SW 1271 (cell line): ENCODE data around the gene HES2.
A peak's percentile ranks its signal among the peaks of the same experiment; 100 is the strongest.
"Not testable (repeated sequence)": the region's sequence is repeated elsewhere in the genome, so short reads cannot be mapped to it uniquely, and the experiment has no call there.

ENCODE experiments used
- DNase-seq, 2 experiments: peaks; one replicate each; lab custom pipeline; 2025; lab: John Stamatoyannopoulos, UW

The HES2 gene

DNA sequence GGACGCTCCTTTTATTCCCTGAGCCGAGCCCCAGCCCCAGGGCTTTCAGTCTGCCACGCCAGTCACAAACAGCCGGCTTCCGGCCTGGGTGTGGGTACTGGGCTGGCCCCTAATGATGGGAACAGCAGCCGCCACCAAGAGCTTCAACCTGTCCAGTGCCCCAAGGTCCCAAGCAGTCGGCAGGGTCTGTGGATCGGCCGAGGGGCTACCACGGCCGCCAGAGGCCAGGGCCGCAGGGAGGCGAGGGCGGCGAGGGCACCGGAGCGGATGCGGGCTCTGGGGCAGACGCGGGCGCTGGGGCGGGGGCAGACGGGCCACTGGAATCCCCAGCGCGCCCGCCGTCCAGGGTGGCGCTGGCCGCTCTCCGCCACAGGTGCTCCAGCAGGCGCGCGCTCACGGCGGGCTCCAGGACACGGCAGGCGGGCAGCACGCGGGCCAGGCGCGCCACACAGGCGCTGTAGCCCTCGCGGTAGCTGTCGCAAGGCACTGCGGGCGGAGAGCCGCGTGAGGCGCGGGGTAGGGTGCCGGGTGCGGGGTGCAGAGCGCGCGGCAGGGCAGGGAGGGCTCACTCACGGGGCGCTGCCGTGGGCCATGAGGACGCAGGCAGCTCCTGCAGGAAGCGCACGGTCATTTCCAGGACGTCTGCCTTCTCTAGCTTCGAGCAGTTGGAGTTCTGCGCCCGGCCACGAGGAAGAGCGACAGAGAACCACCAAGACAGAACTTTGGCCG, 887 bp downstream of the HES2 start:
- DNase-seq = no peak

DNA sequence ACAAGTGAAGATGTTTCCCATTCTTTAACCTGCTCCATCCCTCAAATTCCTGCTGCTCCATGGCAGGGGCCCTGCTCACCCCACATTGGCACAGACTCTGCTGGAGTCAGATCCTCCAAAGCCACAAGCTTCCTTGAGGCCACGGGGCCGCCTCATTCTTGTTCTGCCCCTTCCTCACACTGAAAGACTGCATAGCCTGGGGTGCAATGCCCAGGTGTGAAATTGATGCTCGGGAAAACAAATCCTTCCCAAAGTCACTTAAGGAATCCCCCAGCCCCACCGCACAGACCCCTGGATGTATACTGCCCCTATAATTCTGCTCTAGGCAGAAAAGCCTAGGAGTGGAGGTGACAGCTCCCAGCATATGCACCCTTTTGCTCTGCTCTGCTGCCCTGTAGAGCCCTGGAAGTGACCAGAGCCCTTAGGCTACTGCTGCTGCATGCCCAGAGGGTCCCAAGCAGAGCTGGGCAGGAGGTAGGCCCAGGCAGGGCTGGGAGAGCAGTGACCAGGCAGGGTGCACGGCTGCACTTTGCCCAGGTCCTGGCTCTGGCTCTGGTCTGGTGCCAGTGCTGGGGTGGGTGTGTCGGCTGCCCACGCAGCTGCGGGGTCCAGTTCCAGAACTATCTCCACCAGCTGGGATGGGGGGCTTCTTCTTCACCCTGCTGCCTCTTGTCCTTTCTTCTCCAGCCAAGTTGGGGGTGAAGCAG, 1.6 kb downstream of the HES2 start:
- DNase-seq = no peak

DNA sequence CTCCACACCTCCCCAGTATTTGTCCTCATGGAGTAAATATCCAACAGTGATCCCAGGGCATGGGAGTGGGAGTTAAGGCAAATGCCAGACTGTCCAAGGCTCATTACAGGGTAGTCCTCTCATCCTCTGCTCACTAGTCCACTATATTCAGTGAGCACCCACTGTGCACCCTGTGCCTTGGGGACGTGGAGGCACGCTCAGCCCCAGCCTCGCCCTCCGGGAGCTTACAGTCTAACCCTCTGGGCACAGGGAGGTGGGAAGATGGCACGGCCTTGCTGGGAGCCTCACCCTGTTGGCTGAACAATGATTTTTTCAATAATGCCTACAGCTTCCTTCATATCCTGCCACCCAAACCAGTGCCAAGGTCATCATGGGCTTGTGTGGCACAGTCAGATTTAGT, 2.8 kb downstream of the HES2 start:
- DNase-seq = no peak

DNA sequence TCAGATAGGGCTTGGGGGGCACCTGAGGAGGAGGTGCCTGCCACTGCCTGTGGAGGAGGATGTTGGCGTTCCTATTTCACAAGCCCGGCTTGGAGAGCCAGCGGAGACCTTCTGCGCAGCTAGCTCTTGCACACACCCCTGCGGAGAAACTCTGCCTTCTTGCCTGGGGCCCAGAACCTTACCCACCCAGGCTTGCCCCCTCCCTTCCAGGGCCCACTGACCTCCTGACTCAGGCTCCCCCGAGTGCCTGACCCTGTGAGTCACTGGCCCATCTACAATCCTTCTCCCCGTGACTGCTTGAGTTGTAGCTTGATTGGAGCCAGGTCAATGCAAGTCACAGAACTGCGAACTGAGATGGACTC, 3.4 kb downstream of the HES2 start:
- no peak for DNase-seq

DNA sequence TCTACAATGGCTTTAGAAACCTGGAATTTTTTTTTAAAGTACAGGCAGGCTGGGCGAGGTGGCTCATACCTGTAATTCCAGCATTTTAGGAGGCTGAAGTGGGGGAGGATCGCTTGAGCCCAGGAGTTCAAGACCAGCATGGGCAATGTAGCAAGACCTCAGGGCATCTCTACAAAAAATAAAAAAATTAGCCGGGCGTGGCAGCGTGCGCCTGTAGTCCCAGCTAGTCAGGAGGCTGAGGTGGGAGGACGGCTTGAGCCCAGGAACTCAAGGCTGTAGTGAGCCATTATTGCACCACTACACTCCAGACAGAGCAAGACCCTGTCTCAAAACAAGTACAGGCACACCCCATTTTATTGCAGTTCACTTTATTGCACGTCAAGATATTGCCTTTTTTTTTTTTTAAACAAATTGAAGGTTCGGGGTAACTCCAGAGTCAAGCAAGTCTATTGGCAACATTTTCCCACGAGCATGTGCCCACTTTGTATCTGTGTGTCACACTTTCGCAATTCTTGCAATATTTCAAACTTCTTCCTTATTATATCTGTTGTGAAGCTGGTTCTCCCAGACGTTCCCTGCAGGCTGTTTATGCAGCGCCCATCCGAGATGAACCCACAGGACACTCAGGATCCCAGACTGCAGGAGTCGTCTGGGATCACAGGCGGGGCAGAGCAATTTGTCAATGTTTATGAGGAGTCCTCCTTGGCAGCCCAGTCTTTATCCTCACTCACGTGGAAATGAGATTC, 4.7 kb downstream of the HES2 start:
- no peak for DNase-seq

DNA sequence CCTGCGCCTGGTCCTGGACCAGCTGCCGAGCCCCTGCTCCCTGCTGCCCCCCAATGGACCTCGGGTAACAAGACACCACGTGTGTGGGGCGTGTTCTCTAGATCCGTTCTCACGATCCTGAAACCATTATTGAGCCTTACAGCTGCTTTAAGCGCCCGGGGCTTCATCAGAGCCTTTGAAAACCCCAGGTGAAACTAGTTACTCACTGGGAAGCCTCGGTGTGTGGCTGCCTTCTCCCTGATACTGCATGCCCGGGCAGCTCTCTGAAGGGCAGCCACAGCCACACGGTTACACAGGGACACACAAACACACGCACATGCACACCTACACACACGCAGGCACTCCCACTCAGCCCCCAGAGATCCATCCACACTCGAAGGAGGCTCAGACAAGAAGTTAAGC, 5.3 kb downstream of the HES2 start:
- no peak for DNase-seq

DNA sequence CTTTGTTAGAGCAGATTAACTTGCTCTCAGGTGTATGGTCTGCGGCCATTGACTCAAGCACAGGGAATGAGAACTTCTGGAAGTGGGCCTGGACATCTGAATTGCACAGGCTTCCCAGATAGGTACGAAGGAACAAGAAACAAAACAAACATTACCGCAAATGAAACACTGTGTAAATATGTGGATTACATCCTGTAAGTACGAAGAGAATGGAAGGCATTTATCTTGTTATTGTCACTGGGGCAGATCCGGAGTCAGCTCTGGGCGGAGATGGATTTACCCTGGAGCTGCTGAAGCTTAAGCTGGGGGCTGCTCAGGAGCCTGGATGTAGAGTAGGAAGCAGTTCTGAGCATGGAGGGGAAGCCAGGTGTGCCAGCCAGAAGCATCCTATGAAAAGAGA, 6.8 kb downstream of the HES2 start:
- DNase-seq = no peak

DNA sequence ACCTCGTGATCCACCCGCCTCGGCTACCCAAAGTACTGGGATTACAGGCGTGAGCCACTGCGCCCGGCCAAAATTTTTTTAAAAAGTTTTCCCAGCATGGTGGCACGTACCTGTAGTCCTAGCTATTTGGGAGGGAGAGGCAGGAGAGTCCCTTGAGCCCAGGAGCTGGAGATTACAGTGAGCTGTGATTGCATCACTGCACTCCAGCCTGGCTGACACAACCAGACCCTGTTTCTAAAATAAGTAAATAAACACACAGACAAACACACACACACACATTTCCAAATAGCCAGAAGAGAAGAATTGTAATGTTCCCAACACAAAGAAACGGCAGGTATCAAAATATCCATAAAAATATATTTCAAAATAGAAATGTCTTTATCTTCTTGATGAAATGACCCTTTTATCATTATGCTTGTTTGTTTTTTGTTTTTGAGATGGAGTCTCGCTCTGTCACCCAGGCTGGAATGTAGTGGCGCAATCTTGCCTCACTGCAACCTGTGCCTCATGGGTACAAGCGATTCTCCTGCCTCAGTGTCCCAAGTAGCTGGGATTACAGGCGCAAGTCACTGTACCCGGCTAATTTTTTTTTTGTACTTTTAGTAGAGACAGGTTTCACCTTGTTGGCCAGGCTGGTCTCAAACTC, 9.3 kb downstream of the HES2 start:
- DNase-seq = no peak

DNA sequence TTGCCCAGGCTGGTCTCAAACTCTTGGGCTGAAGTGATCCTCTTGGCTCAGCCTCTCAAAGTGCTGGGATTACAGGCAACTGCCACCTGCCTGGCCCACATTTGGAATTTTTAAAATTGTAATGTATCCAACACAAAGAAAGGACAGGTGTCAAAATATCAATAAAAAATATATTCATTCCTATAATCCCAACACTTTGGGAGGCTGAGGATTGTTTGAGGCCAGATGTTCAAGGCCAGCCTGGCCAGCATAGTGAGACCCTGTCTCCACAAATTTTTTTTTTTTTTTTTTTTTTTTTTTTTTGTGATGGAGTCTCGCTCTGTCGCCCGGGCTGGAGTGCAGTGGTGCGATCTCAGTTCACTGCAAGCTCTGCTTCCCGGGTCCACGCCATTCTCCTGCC, 10.0 kb downstream of the HES2 start:
- DNase-seq = no peak

DNA sequence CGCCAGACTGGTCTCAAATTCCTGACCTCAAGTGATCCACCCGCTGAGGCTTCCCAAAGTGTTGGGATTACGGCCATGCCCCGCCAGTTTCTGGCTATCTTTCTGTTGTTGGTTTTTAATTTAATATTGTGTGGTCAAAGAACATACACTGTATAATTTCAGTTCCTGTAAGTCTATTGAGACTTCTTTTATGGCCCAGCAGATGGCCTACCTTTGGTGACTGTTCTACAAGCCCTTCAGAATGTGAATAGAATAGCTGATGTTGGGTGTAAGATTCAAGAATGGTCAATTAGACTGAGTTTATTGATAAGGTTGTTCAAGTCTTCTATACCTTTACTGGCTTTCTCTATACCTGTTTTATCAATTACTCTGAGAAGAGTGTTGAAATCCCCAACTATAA, 10.7 kb downstream of the HES2 start:
- DNase-seq = peak in 1 of 2 experiments; percentile 16

DNA sequence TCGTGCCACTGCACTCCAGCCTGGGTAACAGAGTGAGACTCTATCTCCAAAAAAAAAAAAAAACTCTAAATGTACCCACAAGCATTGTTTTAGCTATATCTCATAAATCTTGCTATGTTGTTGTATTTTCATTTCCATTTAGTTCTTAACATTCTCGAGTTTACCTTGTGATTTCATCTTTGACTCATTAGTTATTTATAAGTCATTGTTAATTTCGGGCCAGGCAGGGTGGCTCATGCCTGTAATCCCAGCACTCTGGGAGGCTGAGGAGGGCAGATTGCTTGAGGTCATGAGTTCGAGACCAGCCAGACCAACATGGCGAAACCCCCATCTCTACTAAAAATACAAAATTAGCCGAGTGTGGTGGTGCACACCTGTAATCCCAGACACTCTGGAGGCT, 11.7 kb downstream of the HES2 start:
- no peak for DNase-seq

DNA sequence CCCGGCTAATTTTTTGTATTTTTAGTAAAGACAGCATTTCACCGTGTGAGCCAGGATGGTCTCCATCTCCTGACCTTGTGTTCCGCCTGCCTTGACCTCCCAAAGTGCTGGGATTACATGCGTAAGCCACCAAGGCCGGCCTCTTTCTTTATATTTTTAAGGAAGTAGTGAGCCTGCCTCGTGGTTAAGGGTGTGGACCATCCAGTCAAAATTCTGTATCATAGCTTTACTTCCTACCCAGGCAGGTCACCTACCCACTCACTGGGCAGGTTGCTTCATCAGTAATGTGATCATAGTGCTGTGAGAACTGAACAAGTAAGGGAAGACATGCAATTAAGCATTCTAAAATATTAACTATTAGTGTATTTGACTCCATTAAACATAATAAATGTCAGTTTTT, 18.0 kb downstream of the HES2 start:
- no peak for DNase-seq

DNA sequence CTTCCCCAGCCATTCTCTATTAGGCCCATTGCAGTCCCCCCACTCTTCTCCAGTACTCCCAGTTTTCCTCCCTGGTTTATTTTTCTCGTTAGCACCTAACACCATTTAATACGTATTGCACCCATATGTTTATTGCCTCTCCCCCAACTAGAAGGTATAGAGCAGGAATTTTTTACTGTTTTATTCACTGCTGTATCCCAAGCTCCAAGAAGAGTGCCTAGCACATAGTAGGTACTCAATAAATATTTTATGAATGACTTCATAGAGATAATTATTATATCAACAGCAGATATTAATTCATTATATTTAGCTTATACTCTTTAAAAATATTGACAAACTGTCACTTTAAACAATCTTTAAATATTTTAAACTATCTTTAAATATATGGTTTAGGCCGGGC, 20.4 kb downstream of the HES2 start:
- DNase-seq = no peak

DNA sequence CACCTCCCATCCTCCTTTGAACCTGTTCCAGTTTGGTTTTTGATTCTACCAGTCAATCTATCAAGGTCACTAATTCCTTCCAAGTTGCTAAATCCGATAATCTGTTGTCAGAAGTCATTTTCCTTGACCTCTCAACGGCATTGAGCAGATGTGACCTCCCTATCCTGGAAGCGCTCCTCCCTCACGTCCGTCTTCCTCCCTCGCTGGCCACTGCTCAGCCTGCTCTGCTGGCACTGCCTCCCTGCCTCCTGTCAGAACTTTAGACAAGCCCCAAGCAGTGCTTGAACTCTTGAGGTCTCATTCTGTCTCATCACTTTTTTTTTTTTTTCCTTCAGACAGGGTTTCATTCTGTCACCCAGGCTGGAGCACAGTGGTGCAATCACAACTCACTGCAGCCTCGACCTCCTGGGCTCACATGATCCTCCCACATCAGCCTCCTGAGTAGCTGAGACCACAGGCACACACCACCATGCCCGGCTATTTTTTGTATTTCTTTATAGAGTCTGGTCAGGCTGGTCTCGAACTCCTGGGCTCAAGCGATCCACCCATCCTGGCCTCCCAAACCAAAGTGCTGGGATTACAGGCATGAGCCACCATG, 21.8 kb downstream of the HES2 start:
- no peak for DNase-seq

DNA sequence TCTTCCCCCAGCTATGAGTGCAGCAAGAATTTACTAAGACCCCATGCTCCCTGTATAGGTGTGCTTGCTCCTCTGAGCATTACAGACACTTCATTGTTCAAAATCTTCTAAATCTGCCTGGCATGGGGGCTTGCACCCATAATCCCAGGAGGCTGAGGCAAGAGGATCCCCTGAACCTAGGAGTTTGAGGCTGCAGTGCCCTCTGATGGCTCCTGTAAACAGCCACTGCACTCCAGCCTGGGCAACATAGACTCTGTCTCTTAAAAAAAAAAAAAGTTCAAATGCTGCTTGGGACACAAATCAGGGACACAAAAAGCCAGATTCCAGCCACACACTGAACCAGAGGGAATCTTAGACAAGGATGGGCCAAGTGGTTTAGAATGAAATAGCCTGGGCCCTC, 22.7 kb downstream of the HES2 start:
- peak in 1 of 2 experiments; percentile 9 for DNase-seq

DNA sequence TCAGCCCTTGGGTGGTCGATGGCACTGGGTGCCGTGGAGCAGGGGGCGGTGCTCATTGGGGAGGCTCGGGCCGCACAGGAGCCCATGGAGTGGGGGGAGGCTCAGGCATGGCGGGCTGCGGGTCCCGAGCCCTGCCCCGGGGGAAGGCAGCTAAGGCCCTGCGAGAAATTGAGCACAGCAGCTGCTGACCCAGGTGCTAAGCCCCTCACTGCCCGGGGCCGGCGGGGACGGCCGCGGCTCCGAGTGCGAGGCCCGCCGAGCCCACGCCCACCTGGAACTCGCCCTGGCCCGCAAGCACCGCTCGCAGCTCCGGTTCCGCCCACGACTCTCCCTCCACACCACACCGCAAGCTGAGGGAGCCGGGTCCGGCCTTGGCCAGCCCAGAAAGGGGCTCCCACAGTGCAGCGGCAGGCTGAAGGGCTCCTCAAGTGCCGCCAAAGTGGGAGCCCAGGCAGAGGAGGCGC, 23.9 kb downstream of the HES2 start:
- not testable (repeated sequence) for DNase-seq

DNA sequence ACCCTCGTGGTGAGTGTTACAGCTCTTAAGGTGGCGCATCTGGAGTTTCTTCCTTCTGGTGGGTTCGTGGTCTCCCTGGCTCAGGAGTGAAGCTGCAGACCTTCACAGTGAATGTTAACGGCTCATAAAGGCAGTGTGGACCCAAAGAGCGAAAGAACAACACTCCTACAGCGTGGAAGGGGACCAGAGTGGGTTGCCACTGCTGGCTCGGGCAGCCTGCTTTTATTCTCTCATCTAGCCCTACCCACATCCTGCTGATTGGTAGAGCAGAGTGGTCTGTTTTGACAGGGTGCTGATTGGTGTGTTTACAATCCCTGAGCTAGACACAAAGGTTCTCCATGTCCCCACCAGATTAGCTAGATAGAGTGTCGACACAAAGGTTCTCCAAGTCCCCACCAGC, 24.6 kb downstream of the HES2 start:
- not testable (repeated sequence) for DNase-seq

DNA sequence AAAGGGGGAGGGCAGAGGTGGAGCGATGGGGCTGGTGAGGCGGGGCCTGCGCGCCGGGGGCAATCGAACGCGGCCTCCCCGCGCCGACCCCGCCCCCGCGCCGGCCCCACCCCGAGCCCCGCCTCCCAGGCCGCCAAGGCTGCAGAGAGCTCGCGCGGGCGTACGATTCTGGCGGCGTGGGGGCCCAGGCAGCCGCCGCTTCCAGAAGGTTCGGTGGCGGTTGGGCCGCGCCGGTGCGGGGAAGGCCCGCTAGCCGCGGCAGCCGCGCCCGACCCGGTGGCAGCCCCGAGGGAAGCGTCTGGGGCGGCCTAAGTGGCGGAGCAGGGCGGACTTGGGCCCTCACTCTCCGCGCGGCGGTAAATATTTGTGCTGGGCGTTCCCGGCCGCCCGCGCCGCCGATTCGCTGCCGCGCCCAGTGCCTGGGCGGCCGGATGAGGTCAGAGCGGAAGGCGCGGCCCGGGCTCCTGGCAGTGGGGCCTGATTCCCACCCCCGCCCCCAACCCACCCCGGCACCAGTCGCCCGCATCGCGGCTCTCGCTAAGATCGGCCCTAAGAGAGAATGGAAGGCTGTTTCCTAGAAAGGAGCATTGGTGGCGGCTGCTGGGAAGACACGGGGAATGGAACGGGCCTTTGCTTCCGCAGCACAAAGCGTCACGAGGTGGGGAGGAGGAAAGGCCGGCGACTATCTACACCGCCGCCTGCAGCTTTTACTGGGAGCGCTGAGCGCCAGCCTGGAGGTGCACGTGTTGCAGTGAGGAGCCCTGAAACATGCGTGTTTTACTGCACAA, 26.1 kb downstream of the HES2 start, which contains the start of gene ACOT7:
TSS of gene ACOT7 (minus strand) at position 368 of the 788 bp plus-strand sequence. CDS start 368 bp downstream, outside the sequence.
- peak; percentile 66 to 67 for DNase-seq

DNA sequence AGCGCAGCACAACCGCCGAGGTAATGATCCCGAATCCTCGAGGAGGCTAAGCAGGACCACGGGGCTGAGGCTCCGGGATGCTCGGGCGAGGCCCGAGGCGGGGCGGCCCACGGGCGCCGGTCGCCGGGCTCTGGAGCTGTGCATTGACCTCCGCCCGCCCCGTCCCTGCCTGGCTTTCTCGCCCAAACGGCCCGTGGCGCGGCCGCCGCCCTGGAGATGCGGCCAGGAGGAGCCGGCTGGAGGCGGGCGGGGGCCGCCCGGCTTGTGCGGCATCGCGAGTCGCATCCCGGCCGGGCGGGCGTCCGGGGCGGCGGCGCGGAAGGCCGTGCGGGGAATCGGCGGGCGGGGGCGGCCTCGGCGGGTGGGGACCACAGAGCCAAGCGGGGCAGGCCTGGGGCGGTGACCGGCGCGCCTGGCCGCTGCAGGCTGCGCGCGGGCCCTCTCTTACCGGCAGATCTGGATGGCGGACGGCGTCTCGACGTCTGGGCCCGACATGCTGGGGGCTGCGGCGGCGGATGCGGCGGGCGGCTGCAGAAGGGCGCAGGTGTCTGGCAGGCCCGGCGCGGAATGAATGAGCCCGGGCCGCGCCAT, 26.8 kb downstream of the HES2 start:
- no peak for DNase-seq

DNA sequence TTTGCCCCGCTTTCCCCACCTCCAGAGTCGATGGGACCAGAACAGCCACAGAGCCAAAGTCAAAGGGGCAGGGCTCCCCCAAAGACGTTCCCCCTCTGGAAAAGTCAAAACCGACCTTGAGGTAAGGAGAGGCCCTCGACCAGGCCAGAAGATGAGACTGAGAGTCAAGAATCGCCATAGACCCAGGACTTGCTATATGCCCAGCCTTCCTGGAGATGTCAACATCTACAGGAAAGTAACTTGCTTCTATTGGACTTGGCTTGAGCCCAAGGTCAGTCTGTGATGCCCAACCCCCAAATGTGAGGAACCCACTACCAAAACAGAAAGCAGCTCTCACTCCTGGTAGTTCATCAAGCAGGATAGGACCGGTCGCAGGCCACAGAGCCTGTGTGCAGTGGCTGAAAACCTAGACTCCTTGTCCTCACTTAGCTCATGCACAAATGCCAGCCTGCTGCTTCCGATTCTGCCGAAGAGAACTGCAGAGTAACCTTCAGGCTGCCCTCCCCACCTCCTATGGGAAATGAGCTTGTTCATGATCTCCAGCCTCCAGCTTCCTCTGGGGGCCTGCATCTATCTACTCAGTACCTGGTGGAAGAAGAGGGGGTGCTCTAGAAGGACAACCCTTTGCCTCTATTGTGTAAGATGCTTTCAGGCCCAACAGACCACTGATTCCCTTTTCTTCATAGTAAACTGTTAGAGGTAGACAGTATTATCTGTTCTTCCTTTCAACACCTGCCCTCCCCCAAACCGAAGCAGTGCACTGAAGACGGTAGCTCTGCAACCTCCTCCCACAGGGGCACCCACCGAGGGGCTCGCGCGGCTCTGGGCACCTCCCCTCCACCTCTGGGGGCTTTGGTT, 27.5 kb downstream of the HES2 start:
- DNase-seq = no peak
